H4 (cell line): Measurements from ENCODE around the gene PKMYT1. TPM values are rescaled to one million over a fixed set of nuclear protein-coding genes. Genes with fewer than 3 reads are reported as not detected.

ENCODE experiments used
- DNase-seq: peaks from one replicate; pipeline ENCODE4 v3.0.0-alpha.2; 2015; ENCODE audit warnings: low spot score
- total RNA-seq: library from RNA; depleted of rRNA; stranded (reverse); fragments of >200 nt; shearing (Covaris generic); gene quantifications from 2 replicates; pipeline ENCODE4 v1.2.3, GENCODE V29; 2014

Gene PKMYT1
- total RNA-seq, 1 experiment from 2014 or later = 19.9 TPM

DNA sequence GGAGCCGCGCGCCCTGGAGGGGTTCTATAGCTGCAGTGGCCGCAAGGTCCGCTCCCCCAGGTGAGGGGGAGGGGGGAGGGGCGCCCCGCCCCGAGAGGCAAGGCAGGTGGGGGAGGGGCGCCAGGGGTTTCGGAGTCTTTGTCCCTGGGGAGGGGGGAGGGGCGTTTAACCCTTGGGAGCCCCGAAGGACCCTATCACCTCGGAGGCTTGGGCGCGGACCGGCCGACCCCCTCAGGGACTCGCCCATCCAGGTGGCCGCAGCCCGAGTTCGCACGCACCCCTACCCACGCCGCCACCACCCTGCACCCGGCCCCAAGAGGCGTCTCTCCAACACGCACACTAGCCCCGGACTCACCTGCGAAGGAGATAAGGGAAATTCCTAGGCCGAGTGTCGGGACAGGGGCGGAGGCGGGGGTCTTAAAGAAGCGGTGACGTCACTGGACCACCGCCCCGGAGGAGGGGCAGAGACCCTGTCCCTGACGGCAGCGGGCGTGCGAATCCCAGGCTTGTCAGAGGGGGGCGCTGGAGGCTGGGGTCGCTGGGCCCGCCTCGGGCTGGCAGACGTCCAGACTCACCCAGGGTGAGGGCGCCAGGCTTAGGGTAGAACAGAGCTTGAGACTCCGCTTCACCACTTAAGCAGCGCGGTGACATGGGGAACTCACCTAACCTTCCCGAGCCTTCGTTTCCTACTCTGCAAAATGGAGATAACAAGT lies 37.7 kb upstream of the PKMYT1 start, which contains the start of gene CLDN6:
TSS of gene CLDN6 (minus strand) at position 390 of the 713 bp plus-strand sequence. CDS start 2,162 bp downstream, outside the sequence.
- DNase-seq = no peak

DNA sequence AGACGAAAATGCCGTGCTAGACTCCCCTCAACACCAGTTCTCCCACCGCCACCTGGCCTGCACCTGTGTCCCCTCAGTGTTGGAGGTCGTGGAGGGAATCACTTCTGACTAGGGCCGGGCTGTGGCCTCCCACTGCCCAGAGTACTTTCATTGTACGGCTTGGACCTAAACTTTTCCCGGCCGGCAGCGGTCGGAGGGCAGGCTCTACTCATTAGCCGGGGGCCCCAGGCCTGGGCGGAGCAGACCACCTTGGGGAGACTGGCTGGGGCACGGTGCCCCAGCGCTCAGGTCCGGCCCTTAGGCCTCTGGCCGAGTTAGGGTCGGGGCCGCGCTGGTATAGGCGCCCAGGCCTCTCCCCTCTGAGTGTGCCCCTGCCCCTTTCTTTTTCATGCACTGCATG lies 37.1 kb upstream of the PKMYT1 start:
- no peak for DNase-seq

DNA sequence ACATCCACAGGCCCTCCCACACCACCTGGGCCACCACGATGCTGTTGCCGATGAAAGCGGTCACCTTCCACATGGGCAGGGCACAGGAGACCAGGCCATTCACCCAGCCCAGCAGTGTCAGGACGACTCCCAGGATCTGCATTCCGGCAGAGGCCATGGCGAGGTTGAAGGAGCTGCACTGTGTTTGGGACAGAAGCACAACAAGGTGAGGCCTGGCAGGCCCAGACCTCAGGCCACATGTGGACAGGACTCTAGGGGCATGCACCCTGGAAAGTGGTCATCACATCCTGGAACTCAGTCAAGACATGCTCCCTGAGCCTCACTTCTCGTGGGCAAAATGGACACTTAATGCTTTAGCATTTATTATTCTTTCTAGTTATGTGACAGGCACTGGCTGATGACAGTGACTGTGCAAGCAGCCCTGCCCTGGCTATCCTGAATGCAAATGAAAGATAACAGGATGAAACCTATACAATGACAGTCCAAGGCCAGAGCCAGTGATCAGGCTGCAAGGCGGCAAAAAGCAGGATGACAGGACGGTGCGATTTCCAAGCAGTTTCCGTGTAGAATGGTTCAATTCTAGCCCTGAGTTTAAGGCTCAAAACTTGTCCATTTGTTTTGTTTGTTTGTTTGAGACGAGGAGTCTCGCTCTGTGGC lies 35.7 kb upstream of the PKMYT1 start:
- DNase-seq = no peak

DNA sequence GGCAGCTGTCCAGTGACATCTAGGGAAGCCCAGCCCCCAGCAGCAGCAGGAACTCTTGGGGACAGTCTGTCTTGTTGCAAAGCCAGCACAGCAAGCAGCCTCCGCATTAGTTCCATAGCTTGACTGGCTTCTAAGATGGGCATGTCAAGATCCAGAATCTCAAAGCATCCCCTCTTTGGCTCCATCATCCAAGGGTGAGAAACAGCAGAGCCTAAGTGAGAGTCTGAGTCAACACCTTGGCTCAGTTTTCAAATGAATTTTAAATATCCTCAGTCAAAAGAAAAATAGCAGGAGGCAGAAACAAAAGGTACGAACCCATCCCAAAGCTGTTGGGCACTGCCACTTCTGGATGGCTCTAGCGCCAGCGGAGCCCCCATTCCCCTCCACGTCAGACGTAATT lies 34.7 kb upstream of the PKMYT1 start:
- DNase-seq = no peak

DNA sequence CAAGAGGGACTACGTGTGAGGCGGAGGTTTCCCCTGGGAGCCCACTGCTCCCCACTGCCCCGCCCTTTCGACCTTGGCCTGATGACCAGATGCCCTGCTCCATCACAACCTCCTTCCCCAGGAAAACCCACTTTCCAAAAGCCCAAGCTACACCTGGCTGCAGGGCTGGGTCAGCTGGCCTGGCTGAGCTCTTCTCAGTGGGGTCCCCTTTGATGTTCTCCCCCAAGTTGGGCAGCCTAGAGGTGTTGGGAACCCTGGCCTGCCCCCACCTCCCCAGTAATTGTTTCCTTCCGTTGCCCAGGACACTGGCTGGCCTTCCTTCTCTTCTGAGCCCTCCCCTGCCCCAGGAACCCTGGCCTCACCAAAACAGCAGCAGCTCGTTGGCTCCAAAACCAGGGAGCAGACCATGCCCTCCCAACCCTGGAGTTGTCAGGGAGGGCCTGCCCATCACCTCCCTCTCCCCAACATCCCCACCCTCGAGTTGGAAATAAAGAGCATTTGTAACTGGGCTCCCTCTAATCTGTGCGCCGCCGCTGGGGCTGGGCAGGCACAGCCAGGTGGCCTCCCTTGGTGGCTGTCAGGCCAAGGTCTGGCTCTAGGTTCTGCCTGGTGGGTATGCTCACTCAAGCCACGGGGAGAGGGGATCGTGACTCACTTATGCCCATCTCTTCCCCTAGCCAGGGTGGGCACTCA lies 33.9 kb upstream of the PKMYT1 start:
- no peak for DNase-seq

DNA sequence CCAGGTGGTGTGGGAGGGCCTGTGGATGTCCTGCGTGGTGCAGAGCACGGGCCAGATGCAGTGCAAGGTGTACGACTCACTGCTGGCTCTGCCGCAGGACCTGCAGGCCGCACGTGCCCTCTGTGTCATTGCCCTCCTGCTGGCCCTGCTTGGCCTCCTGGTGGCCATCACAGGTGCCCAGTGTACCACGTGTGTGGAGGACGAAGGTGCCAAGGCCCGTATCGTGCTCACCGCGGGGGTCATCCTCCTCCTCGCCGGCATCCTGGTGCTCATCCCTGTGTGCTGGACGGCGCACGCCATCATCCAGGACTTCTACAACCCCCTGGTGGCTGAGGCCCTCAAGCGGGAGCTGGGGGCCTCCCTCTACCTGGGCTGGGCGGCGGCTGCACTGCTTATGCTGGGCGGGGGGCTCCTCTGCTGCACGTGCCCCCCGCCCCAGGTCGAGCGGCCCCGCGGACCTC lies 33.3 kb upstream of the PKMYT1 start:
- no peak for DNase-seq

DNA sequence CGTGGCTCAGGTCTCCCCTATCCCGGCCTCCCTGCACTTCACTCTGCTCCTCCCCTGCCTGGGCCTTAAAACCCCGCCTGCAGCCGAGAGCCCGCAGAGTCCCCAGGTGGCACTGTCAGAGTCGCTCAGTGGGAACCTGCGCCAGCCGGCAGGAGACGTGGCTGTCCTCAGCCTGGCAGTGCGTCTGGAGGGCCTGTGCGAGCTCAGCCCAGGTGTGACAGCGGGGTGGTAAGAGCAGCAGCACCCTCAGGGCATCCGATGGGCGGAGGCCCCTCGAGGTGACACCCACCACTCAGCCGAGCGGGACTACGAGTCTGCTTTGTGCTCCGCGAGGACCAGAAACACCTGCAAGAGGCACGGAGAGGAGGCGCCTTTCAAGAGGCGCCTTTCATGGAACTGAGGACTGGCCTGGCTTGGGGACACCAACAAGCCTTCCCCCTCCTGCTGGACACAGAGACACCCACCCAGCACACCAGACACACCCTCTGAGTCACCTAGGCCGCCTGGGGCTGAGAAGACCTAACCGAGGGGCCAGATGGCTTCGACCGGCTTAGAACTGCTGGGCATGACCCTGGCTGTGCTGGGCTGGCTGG lies 32.7 kb upstream of the PKMYT1 start, which contains the start of gene CLDN9:
TSS of gene CLDN9 (plus strand) at position 96 of the 593 bp plus-strand sequence. CDS start at position 536, 440 bp downstream.
- no peak for DNase-seq

DNA sequence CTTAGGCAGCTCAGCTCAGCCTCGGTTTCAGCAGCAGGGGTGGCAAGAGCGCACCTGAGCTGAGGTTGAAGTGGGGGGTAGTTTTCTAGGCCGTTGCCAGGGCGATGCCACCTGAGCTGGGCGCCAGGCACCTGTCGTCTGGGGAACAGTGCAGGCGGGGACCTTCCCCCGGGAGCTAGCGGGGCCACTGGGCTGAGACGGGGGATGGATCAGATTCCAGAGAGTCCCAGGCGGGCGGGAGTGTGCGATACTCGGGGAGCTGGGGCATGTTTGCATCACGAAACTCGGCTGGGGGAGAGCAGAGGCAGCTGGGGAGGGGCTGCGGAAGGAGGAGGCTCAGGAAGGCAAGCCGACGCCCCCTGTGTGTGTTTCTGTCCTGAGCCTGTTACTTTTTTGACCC lies 32.0 kb upstream of the PKMYT1 start:
- no peak for DNase-seq

DNA sequence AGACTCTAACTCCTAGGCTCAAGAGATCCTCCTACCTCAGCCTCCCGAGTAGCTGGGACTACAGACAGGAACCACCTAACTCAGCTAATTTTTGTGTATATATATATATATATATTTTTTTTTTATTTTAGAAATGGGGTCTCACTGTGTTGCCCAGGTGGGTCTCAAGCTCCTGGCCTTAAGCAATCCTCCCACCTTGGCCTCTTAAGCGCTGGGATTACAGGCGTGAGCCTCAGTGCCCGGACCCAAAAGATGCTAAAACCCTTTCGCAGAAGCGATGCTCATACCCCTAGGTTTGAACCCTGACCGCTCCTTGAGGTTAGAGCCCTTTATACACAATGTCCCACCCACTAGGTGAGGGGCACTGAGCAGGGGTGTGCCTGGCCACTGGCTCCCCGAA lies 30.3 kb upstream of the PKMYT1 start:
- no peak for DNase-seq

DNA sequence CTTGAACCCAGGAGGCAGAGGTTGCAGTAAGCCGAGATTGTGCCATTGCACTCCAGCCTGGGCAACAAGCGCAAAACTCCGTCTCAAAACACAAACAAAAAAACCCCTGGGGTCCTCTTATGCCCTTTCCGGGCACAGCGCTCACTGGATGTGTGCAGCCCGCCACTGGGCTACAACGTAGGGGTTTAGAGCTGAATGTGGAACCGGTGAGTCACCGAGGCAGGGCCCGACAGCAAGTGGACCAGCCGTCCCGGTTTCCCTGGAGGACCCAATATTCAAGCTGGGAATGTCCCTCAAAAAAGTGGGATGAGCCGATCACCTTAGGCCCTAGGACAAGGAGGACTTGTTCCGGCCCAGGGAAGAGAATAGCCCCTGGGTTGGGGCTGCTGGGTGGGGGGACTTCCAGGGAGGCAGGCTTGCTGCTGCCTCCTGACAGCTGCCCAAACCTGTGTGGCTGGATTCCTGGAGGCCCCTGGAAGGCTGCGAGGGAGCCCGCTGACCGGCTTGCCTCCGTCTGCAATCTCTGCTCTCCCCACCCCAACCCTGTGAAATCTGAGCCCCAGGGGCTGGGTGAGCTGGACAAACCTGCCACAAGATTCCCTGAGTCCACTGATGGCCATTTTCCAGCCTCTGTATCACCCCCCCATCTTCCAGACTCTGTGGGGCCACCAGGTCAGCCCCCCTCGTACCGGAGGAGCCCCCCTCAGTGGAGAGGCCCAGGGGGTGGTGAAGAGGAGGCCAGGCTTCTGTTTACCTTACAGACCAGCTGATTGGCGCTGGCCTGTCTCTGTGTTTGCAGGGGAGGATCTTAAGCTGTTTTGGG lies 29.5 kb upstream of the PKMYT1 start:
- no peak for DNase-seq

DNA sequence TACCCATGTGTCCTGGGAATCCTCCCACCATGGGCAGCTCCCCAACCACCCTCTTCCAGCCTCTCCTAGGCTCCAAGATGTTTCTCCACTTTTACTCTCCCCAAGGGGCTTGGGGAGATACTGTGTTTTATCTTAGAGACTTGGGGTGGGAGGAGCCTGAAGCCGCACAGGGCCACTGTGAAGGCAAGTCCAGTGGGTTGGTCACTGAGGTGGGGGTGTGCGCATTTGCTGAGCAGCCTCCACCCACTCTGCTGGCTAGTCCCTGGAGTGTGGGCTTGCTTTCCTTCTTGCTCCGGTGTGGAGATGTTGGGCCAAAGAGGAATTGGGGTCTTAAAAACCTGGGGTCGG lies 28.4 kb upstream of the PKMYT1 start:
- DNase-seq = no peak

DNA sequence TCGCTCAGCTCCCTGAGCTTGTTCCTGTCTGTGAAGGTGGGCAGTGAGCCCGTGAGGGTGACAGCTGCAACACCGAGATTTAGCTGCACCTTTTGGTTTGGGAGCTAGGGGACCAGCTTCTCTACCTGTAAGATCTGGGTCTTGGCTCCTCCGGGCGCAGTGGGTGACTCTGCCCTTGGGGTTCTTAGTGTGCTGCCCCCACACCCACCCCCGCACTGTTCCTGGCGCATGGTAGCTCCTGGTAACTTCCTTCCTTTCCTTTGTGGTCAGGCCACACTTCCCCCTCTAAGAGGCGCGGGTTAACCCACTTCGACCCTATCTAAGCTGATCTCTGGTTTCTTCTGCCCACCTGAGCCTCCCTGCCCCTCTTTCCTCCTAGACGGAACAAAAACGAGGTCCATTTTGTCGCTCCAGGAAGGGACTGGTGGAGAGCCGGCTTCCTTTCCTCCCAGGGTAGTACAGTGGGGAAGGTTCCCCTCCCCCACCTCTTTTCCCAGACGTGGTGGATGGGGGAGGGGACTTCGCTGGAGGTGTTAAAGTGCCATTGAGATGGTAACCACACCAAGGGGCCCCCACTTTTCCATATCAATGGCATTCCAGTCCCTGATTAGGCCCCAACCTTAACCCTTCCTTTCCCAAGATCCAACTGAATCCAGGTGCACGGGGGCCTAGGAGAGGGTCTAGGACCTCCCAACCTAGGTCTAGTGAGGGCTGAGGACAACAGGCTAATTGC lies 27.9 kb upstream of the PKMYT1 start:
- DNase-seq = no peak

DNA sequence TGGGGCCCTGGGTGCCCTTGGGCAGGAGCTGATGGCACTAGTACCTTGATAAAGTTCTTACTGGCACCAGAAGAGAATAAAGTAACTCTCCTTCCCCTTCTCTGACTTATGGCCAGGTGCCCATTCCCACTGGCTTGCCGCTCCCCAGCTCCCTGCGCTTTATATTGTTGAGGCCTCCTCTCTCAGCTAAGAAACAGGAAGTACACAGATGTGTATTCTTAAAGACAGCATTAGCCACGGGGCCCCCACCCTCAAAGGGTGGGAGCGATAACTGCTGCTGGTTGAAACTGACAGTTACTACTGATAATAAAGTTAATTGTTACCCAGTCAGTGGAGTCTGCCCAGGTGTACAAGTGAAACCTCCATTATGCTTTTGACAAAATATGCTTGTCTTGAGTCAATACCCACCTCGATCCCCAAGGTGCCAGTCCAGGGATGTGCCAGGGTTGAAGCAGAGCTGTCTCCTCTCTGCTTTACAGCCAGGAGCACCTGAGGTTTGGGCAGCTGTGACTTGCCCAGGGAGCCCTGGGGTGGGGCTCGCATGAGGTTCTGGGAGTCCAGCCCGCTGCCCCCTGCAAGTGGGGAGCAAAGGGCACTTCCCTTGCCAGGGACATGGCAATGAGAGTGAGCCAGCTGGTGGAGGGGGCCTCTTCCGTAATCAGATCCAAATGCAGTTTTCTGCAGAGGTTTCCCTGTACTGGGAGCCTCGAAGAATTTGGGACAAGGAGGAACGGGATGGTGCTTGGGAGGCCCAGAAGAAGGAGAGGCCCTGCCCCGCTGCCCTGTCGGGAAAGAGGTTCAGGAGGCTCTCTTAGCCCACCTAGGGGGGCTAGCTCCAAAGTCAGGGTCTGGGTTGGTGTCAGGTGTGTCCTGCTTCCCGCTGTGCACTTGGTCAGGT lies 27.1 kb upstream of the PKMYT1 start:
- no peak for DNase-seq

DNA sequence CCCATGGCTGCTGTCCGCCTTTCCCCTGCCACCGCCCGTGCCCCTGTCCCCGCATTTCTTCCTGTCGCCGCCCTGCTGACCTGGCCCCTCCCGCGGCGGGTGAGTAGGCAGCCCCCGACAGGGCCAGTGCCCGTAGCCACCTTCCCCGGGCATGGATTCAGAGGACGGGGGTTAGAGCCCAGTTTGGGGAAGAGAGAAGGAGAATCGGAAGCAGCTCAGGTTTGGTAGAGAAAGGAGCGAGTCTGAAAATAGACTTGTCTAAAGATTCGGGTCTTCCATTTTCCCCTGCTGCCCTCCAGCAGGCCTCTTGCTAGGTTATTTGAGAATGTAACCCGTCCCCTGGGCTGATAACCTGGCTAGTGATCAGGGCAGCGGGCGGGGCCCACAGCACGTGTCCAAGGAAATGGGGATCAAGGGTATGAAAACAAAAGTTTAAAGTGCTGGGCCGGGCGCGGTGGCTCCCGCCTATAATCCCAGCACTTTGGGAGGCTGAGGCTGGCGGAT lies 24.6 kb upstream of the PKMYT1 start:
- no peak for DNase-seq

DNA sequence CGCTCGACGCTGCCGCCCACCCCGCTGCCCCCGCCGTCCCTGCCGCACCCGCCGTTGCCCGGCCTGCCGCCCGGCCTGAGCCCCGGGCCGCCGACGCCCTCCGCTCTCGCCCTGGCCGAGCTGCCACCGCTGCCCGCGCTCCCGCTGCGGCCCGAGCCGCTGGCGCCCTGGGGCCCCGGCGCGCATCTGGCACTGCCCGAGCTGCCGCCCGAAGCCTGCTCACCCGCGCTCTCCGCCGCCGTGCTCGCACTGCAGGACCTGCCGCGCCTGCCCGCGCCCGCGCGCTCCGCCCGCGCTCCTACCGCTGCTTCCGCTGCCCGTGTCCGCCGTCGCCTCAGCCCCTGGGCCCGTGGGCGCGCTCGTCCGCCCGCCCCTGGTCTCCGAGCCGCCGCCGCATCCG lies 24.1 kb upstream of the PKMYT1 start:
- no peak for DNase-seq

DNA sequence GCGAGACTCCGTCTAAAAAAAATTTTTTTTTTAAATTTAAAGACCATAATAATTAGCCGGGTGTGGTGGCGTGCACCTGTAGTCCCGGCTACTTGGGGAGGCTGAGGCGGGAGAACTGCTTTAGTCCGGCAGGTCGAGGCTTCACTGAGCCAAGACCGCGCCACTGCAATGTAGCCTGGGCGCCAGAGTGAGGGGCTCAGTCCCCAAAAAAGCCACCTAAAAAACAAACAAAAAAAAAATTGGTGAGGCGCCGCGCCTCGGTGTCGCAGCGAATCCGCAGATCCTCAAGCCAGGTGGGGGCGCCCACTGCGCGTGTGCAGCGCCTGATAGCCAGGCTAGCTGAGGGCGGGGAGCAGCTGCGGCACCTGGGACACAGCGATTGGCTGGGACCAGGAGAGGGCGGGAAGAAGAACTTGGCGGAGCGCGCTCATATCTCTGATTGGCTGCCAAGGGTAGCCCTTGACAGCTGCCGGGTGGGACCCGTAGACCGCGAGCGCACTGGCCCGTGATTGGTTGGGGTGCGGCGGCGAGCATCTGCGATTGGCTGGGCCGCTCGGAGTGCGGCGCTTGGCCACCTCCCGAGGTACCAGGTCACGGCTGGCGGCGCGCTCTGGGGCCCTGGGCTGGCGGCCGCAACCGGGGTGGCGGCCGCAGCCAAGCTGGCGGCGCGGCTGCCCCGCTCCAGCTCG lies 23.5 kb upstream of the PKMYT1 start:
- DNase-seq = peak; percentile 98

DNA sequence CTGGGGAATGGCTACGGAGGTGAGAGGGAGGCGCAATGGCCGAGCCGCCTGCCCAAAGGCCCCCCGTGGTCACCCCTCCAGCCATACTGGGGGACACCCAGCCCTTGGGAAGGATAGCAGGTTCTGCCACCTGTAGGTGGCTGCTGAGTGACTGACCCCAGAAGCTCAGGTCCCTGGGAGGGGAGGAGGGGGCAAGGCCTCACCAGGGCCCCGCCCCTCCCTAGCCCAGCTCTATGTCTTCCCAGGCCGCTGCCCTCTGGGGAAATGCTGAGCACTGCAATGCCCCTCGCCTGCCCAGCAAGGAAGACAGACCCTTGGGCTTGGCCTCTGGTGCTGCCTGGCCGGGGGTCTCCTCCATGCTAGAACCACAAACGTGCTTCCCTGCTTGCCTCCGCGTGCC lies 21.1 kb upstream of the PKMYT1 start:
- no peak for DNase-seq

DNA sequence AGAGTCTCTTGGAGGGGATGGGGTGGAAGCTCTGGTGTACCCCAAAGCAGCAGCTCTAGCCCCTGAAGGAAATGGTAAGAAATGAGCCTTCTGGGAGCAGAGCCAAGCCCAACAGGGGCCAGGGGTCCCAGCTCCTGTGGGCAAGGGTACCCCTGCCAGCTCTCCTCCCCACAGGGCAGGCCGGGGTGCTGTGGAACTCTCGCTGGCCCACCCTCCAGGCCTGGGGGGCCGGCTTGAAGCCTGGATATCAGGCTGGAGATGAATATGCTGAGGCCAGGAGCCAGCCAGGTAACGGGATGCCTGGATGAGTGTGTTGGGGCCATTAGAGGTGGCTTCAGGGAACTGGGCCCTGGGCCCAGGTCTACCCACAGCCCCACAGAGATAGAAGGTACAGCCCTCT lies 20.3 kb upstream of the PKMYT1 start:
- DNase-seq = no peak

DNA sequence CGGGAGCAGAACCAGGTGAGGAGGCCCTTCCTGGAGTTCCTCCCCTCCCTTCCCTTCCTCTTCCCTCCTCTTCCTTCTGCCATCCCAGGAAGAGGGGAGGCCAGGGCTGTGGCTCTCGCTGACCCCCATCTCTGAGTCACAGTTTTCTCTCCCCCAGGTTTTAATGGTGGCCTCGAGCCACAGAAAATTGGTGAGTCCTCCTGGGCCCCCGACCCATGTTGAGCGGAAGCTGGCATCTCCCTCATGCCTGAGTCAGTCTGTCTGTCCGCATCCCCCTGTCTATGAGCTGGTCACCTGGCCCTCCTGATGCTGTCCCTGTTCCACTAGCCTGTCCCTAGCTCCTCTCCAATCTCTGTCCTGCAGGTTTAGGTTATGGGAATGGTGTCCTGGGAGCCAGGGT lies 19.7 kb upstream of the PKMYT1 start:
- DNase-seq = no peak
